GM18951 (cell line): ENCODE measurements around the gene IKZF1.

Experiments
- POLR2A ChIP-seq: IDR thresholded peaks from 4 replicates; pipeline ENCODE4 v1.6.1; 2011; ENCODE audit warnings: mild to moderate bottlenecking; ENCODE audit not compliant: insufficient read length, insufficient read depth; ENCODE audit errors: extremely low read depth
- in situ Hi-C: fragments of 300-500 bp; cut with MboI; formaldehyde crosslinking; loops from one replicate; pipeline ENCODE4 v1.12.0; 2022; ENCODE audit warnings: low sequenced_read_pairs, mixed read lengths, inconsistent platforms; ENCODE audit not compliant: unreplicated experiment

The IKZF1 gene

DNA sequence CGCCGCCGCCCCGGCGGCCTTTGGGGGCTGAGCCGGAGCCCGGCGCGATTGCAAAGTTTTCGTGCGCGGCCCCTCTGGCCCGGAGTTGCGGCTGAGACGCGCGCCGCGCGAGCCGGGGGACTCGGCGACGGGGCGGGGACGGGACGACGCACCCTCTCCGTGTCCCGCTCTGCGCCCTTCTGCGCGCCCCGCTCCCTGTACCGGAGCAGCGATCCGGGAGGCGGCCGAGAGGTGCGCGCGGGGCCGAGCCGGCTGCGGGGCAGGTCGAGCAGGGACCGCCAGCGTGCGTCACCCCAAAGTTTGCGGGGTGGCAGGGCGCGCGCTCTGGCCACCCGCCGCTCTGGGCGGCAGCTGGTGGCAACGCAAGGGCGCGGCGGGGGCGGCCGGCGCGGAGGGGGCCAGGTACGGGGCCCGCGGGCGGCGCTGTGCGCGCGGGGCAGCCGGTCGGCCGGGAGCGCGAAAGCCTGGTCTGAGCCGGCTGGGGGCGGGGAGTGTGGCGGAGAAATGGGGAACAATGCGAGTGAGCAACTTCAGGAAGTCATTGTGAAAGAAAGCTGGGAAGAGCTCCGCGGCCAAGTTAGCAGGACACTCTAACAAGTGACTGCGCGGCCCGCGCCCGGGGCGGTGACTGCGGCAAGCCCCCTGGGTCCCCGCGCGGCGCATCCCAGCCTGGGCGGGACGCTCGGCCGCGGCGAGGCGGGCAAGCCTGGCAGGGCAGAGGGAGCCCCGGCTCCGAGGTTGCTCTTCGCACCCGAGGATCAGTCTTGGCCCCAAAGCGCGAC is at the start of gene IKZF1:
Gene IKZF1 (plus strand): TSS at position 588 of the 782 bp plus-strand sequence. CDS start 14,346 bp downstream, outside the sequence.
- peak; percentile 49 for TF ChIP-seq POLR2A
- in situ Hi-C loops, result no loop called here

DNA sequence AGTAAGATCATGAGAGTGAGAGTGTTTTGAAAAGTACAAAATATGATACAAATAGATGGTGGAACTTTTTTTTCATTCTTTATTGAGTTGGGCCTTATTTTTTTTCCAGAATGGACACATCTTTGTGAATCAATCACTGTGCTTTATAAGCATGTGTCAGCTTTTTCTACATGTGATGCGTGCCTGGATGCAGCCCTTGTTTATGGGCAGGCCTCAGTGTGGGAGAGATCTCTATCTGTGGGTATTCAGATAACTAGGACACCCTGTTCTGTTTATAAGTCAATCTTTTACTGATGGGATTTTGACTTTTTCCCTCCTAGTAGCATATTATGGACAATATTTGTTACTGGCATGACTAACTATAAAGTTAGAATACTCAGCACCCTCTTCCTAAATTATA is 42.9 kb upstream of the IKZF1 start:
- in situ Hi-C loops, result no loop called here

DNA sequence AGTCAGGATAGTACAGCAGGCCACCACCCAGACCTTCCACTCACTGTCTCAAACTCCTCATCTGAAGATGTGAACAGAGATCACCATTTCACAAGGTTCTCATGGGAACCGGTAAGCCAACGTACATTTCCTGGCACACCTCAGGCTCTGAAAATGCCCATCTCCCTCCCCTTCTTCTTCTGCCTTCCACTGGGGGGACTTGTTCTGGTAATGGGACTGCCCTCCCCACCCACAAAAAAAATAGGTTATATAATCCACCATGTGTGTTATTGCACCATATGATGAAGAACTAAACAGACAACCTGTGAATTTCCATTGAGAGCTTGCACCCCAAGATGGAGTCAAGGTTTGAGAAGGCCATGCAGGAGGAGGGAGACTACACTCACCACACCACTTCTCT is 42.1 kb upstream of the IKZF1 start:
- in situ Hi-C loops, result no loop called here
- no peak for TF ChIP-seq POLR2A

More for the DNA sequence above, 42.9 kb upstream of the IKZF1 start:
- no peak for TF ChIP-seq POLR2A

DNA sequence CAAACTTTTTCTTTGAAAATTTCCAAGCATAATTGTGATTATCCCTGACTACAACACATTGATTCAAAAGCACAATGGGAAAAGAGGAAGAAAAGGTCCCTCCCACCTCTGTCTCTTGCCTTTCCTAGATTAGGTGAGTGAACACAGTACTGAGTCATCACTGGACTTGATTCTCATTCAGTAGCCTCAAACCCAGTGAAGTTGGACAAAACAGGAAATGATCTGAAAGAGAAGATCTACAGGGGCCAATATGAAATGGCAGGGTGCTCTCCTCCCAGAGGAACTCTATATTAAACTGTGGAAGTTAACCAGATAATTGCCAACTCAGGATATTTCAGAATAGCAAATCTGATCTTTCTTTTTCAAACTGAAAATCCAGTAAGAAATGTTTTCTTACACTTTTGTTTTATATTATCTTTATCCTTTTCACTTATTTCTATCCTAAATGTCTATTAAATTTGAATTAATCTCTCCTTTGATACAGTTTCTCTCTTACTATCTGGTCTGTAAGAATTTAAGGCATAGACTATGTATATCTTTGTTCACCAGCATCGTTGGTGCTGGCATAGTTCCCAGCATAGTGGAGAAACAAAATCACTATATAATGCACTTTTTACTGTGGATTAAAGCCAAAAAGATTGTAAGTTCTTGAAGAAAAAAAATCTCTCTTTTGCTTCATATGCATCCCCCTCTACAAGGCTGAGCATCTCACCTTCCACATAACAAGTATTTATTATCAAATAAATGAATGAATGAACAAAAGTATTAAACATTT is 41.4 kb upstream of the IKZF1 start:
- in situ Hi-C loops, result no loop called here
- no peak for TF ChIP-seq POLR2A

DNA sequence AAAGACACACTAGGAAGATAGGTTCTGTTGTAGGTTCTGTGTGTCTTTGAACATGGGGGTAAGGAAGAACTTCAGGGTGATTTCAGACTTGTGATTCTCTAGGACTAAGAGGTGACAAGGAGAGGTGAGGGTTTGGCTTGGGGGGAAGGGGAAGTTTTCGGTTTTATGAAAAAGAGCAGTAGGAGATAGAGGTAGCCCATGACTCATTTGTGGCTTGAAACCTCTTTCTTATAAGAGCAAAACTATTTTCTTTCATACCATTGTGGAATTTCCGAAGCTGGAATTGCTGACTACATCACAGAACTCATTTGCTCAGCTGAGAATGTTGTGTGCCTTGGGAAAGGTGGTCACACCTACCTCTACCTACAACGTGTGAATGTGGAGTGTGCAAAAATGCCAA is 39.6 kb upstream of the IKZF1 start:
- TF ChIP-seq POLR2A, result no peak
- in situ Hi-C loops, result no loop called here

DNA sequence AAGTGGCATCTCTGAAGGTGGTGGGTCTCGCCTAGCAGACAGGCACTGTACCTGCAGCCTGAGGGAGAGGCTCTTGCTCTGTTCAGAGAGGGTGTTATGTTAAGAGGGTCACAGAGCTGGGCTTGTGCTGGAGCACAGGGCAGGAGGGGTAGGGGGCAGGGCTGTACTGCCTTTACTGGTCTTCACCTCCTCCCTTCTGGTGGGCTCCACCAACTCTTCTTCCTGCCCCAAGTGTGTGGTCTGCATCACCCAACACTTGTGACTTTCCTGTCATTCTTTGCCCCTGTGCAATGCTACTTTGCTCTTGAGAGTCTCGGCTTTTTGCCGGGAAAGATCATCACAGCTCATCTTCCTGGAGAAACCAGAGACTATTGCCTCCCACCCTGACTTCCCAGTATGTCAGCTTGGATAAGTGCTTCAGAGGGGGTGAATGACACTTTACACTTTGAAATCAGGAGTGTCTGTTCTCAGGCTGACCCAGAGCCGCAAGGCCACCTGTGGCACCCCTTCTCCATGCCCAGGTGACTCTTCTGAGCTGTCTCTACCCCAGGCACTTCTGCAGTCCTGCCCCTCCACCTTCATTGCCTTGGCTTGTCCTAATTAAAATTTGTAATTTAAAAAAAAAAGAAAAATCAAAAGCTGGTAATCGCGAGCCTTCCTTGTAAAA is 38.4 kb upstream of the IKZF1 start:
- in situ Hi-C loops, result no loop called here
- TF ChIP-seq POLR2A, result no peak

DNA sequence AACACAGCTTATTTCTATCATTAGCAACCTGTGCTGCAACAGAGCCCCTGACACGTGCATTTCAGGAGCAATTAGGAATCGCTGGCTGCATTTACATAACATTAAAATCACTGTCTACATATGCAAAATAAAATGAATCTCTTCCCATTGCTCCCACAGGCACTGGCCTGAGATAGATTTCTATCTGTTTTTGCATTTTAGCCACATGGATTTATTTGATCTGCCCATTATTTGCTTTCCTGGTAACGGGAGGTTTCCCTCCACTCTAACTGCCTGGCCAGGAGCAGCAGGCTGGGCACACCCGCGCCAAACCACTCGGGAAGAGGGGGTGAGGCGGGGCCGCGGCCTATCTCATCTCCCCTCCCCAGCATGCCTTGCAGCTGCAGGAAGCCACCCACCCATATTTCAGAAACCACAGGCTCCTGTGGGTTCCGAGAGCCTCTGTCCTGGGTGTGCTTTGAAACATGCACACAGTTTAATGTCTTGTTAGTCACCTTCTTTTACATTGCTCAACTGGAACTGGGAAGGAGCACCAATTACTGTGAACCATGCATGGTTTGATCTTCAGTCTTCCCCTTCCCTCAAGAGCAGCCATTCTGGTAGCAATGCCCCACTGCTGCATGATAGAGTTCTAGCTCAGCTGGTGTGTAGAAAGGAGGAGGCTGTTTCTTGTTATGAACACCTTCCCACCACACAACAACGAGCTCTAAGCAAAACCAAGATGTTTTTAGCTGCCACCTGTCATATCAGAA is 37.7 kb upstream of the IKZF1 start:
- in situ Hi-C loops, result no loop called here
- peak; percentile 40 for TF ChIP-seq POLR2A

DNA sequence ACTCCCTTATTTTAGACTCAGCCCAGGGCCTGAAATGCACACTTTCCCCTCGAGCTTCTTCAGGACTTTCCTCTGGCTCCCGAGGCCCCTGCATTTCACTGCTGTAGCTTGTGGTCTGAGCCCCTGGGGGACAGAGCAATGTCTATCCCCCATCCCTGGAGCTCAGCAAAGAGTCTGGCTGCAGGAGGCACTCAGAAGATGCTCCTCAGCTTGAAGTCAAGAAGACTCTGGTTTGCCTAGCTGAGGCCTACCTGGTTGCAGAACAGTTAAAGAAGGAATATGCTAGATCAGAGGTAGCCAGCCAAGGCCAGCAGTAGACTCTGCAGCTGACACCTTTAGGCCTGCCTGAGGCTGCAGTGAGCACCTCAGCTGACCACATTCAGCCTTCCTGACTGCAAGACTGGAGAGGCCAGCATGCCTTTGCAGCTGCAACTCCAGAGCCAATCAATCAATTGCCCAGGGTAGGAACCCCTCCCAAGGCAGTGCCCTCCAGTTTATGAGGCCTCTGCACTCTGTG is 36.9 kb upstream of the IKZF1 start:
- in situ Hi-C loops, result no loop called here
- TF ChIP-seq POLR2A, result no peak

DNA sequence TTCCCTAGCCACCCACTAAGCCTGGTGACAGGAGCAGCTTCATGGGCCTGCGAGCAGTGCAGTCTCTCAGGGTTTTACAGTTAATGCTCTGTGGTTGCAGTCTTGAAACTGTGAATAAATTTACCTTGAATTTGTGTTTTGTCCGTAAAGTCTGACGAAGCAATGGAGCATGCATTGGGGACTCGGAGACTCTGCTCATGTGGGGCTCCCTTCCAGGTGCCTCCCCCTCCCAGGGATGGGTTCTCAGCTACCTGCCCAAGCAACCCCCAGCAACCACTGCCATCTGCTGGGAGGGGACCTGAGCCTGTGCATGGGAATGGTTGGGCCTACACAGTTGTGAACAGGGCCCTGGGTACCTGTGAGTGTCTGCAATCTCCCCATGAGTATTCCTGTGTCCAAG is 36.3 kb upstream of the IKZF1 start:
- peak; percentile 17 for TF ChIP-seq POLR2A
- in situ Hi-C loops, result no loop called here

DNA sequence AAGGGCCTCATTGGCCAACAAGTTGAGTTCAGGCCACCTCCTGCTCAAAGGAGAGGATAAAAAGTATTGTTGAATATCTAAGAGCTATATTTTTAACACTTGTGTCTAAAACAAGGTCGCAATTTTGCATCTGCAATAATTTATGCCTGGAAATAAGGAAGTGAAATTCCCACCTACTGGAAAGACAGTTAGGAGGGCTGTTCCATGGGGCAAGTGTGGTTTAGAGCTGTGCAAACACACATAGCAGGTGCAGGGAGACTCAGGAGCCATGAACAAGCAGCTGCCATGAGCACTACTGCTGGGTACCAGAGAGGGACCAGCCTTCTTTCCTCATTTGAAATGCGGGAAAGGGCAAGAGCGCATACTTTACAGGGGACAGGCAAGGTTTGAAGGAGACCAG is 35.5 kb upstream of the IKZF1 start:
- in situ Hi-C loops, result no loop called here
- no peak for TF ChIP-seq POLR2A

DNA sequence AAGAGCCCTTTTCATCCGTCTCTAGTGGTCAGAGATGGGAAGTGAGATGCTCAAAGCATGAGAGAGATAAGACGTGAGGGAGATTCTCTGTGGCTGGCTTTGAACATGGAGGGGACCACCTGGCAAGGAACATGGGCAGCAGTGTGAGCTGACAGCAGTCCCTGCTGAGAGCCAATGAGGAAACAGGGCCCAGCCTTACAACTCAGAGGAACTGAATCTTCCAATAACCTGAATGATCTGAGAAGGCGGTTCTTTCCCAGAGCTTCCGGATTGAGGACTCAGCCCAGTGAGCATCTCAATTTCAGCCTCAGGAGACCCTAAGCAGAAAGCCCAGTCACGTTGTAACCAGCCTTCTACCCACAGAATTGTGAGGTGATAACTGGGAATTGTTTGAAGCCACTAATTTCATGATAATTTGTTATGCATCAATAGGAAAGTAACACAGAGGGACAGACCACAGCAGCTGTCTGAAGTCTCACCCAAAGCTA is 33.9 kb upstream of the IKZF1 start:
- in situ Hi-C loops, result no loop called here
- no peak for TF ChIP-seq POLR2A

DNA sequence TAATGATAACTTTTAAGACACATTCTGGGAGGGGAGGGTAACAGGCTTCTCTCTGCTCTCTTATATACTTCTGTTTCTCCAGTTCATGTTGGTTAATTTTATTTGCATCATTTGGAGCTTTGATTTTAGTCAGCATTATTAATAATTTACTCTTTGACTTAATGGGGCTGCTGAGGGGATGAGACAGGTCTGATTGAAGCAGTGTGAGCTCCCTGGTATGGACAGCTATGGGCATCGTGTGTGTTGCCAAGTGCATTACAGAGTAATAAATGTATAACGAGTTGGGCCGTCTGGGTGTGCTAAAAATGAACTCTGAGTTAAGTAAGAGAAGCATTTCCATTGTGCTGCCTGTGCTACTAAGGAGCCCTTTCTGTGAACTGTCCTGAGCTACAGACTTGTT is 31.7 kb upstream of the IKZF1 start:
- TF ChIP-seq POLR2A, result no peak
- in situ Hi-C loops, result no loop called here
